K562 (cell line): ENCODE results near the gene CSNK1G3. TPM values are rescaled to one million over a fixed set of nuclear protein-coding genes. Genes with fewer than 3 reads are reported as not detected.

ENCODE experiments used
- ATAC-seq: fragments of 200-7000 bp; cut with Tn5 transposase; 3 replicates; pipeline ENCODE4 v1.9.1; 2020; ENCODE audit warnings: moderate library complexity
- BruUV-seq: library from RNA; stranded (reverse); fragments of 400-500 nt; replicated peaks from 2 replicates; lab custom pipeline; 2021; lab: Mats Ljungman, UMichigan
- CTCF ChIA-PET: fragments of 300-600 bp; formaldehyde crosslinking; extraction: SDS; loops from one replicate; lab custom pipeline; 2021; ENCODE audit warnings: low intra/inter-chr PET ratio; lab: Yijun Ruan, JAX
- POLR2A ChIA-PET: fragments of 300-600, 350-650 bp; sonication (Branson Sonifier 250); formaldehyde crosslinking; extraction: SDS; loops from one replicate; lab custom pipeline; 2021; ENCODE audit warnings: antibody characterized with exemption, inconsistent platforms; lab: Yijun Ruan, JAX
- DNase-seq, 4 experiments: peaks; one replicate each; pipeline versions ENCODE4 v3.0.0 to v3.0.0-alpha.2; 2011 to 2018; ENCODE audit warnings: low spot score in 3 of 4, mixed read lengths in 3 of 4; ENCODE audit errors: extremely low read depth in 1 of 4
- FAIRE-seq: peaks from 2 replicates; lab custom pipeline; 2011; peaks lifted over from hg19 to GRCh38; lab: Jason Lieb, UNC
- H2AFZ ChIP-seq: 2 replicates; pipeline ENCODE4 v1.6.0; 2011; ENCODE audit warnings: low read depth, low read length, control low read depth, inconsistent platforms
- H3K27ac ChIP-seq: fragments of 200-600 bp; 3 replicates; pipeline ENCODE4 v1.8.0; 2011; ENCODE audit warnings: low read depth, mild to moderate bottlenecking, control low read depth, inconsistent platforms, low read length, moderate library complexity, mixed read lengths; ENCODE audit errors: extremely low read depth
- H3K27me3 ChIP-seq, 2 experiments: fragments of 300-600 bp in 1 of 2; 2 replicates in 1 of 2; 3 replicates in 1 of 2; pipeline versions ENCODE4 v1.6.0 to v1.8.0; 2011; ENCODE audit warnings: inconsistent platforms in 2 of 2, low read length in 2 of 2, mild to moderate bottlenecking in 1 of 2, mixed read lengths in 1 of 2, moderate library complexity in 1 of 2; ENCODE audit not compliant: control insufficient read depth in 2 of 2, insufficient read depth in 2 of 2
- H3K36me3 ChIP-seq: fragments of 300-600 bp; 3 replicates; pipeline ENCODE4 v1.8.0; 2011; ENCODE audit warnings: mild to moderate bottlenecking, low read length, inconsistent platforms; ENCODE audit not compliant: control insufficient read depth, insufficient read depth
- H3K4me1 ChIP-seq, 2 experiments: fragments of 200-600 bp in 1 of 2; replicated peaks in 1 of 2; 2 replicates in 1 of 2; 3 replicates in 1 of 2; pipeline versions ENCODE4 v1.5.1 to v1.8.0; 2011; ENCODE audit warnings: inconsistent platforms in 2 of 2, low read length in 2 of 2, mild to moderate bottlenecking in 1 of 2, mixed read lengths in 1 of 2, moderate library complexity in 1 of 2; ENCODE audit not compliant: control insufficient read depth in 2 of 2, insufficient read depth in 2 of 2
- H3K4me2 ChIP-seq: 2 replicates; pipeline ENCODE4 v1.6.1; 2011; ENCODE audit warnings: low read length, control low read depth, inconsistent platforms, mixed read lengths; ENCODE audit not compliant: insufficient read depth
- H3K4me3 ChIP-seq: fragments of 200-600 bp; sonication (generic), shearing (Covaris generic); 2 replicates; pipeline ENCODE4 v1.5.1; 2016; ENCODE audit warnings: control low read depth, inconsistent platforms
- H3K79me2 ChIP-seq: fragments of 200-600 bp; 3 replicates; pipeline ENCODE4 v1.8.0; 2011; ENCODE audit warnings: low read length, inconsistent platforms; ENCODE audit not compliant: control insufficient read depth, insufficient read depth
- H3K9ac ChIP-seq, 2 experiments: 2 replicates each; pipeline versions ENCODE4 v1.6.0 to v1.6.1; 2011; ENCODE audit warnings: low read depth in 2 of 2, low read length in 2 of 2, control low read depth in 1 of 2, inconsistent platforms in 1 of 2, mild to moderate bottlenecking in 1 of 2, mixed read lengths in 1 of 2; ENCODE audit not compliant: insufficient read depth in 1 of 2
- H3K9me1 ChIP-seq: one replicate; pipeline ENCODE4 v1.6.0; 2011; ENCODE audit warnings: inconsistent platforms, mild to moderate bottlenecking, low read length, moderate library complexity; ENCODE audit not compliant: control insufficient read depth, insufficient read depth
- H3K9me3 ChIP-seq: replicated peaks from 2 replicates; pipeline ENCODE4 v1.5.1; 2011; ENCODE audit warnings: low read depth, low read length, inconsistent platforms; ENCODE audit not compliant: control insufficient read depth, insufficient read depth
- H4K20me1 ChIP-seq: replicated peaks from 2 replicates; pipeline ENCODE4 v1.6.1; 2011; ENCODE audit warnings: low read length, inconsistent platforms, mixed read lengths; ENCODE audit not compliant: control insufficient read depth, insufficient read depth
- CCAR2 ChIP-seq: fragments of 200-400 bp; formaldehyde crosslinking; IDR thresholded peaks from 2 replicates; pipeline ENCODE4 v1.6.1; 2017; ENCODE audit warnings: mild to moderate bottlenecking, low read depth, low read length
- ELF4 ChIP-seq: fragments of 450-650 bp; formaldehyde crosslinking; IDR thresholded peaks from 2 replicates; pipeline ENCODE4 v1.4.0; 2022; ENCODE audit warnings: missing genetic modification characterization
- FUS ChIP-seq: fragments of 200-400 bp; formaldehyde crosslinking; optimal IDR thresholded peaks from 2 replicates; pipeline ENCODE3; 2017; ENCODE audit warnings: low read depth, low read length
- GTF2E2 ChIP-seq: fragments of 200-800 bp; sonication (Bioruptor generic); IDR thresholded peaks from 2 replicates; pipeline ENCODE4 v1.6.1; 2016; ENCODE audit warnings: missing genetic modification characterization, missing compliant biosample characterization
- HNRNPH1 ChIP-seq: fragments of 200-400 bp; formaldehyde crosslinking; optimal IDR thresholded peaks from 2 replicates; pipeline ENCODE3; 2017; ENCODE audit warnings: low read depth, mild to moderate bottlenecking, low read length, moderate library complexity
- SUPT5H ChIP-seq: fragments of 450-650 bp; IDR thresholded peaks from 2 replicates; pipeline ENCODE4 v1.6.1; 2016
- ZNF197 ChIP-seq: fragments of 200-800 bp; sonication (Bioruptor generic); IDR thresholded peaks from 2 replicates; pipeline ENCODE4 v1.6.1; 2016; ENCODE audit warnings: low read depth, missing genetic modification characterization, missing compliant biosample characterization
- WGBS: fragments of 100-300 bp; shearing (Covaris generic); methylation state at CpG from one replicate; pipeline ENCODE4 v1.1.6; 2016; ENCODE audit warnings: low coverage, mixed read lengths; ENCODE audit not compliant: insufficient coverage; ENCODE audit errors: missing lambda C conversion rate; 5-methylcytosine and 5-hydroxymethylcytosine counted together
- in situ Hi-C: fragments of 300-500 bp; cut with MboI; formaldehyde crosslinking; loops from 4 replicates; pipeline ENCODE4 v1.15.0; 2018; ENCODE audit warnings: inconsistent platforms, mixed read lengths
- intact Hi-C: fragments of 100-400 bp; cut with micrococcal nuclease; formaldehyde crosslinking; loops from 2 replicates; pipeline ENCODE4 v1.14.2; 2022
- polyA plus RNA-seq, 8 experiments: library from polyadenylated mRNA; depleted of rRNA in 4 of 8; stranded (reverse) in 5 of 8; unstranded in 3 of 8; fragments of >200 nt; fragmentation: Nextera tagmentation in 2 of 8; fragmentation: Illumina TruSeq in 1 of 8; extraction: Ambion mirVana in 2 of 8; extraction: Trizol in 1 of 8; gene quantifications; 2 replicates each; pipeline versions ENCODE4 v1.2.1 to v1.2.3, GENCODE V29; 2011 to 2014; ENCODE audit warnings: inconsistent platforms in 1 of 8, missing spikeins in 1 of 8
- total RNA-seq, 7 experiments: library from RNA; depleted of rRNA in 6 of 7; stranded (reverse); fragments of >200 nt in 6 of 7; fragmentation: Illumina TruSeq in 2 of 7; extraction: Trizol in 2 of 7; gene quantifications; 2 replicates each; pipeline versions ENCODE4 v1.2.1 to v1.2.3, GENCODE V29; 2011 to 2021; ENCODE audit warnings: low replicate concordance in 1 of 7
- TF ChIP-seq, protein P1 (sequence below), 2 experiments: fragments of 450-650 bp; IDR thresholded peaks; 2 replicates each; pipeline ENCODE4 v1.6.1; 2016
- TF ChIP-seq, protein P2 (sequence below): sonication (generic); formaldehyde crosslinking; IDR thresholded peaks from 2 replicates; pipeline ENCODE4 v1.8.1; 2023; ENCODE audit warnings: mild to moderate bottlenecking, missing genetic modification reagents
- TF ChIP-seq, protein P3 (sequence below), 2 experiments: IDR thresholded peaks; 2 replicates each; pipeline ENCODE4 v1.6.1; 2011; ENCODE audit warnings: borderline replicate concordance in 1 of 2, control low read depth in 1 of 2, low read depth in 1 of 2, low read length in 1 of 2, mild to moderate bottlenecking in 1 of 2, mixed read lengths in 1 of 2, moderate library complexity in 1 of 2; ENCODE audit not compliant: insufficient read depth in 1 of 2, insufficient read length in 1 of 2, poor library complexity in 1 of 2, severe bottlenecking in 1 of 2; ENCODE audit errors: extremely low read depth in 1 of 2
- TF ChIP-seq, protein P4 (sequence below): fragments of 450-650 bp; conservative IDR thresholded peaks from 2 replicates; pipeline ENCODE4 v1.6.1; 2016; ENCODE audit warnings: missing genetic modification characterization, low read depth, mild to moderate bottlenecking, missing compliant biosample characterization, moderate library complexity

CSNK1G3 gene
- total and polyA plus RNA-seq, 9 of the 15 experiments (the other 6 are each of a cell fraction or from before 2014, with no cell fraction given) = 8.3 to 27.6 (median 16.5) TPM

DNA sequence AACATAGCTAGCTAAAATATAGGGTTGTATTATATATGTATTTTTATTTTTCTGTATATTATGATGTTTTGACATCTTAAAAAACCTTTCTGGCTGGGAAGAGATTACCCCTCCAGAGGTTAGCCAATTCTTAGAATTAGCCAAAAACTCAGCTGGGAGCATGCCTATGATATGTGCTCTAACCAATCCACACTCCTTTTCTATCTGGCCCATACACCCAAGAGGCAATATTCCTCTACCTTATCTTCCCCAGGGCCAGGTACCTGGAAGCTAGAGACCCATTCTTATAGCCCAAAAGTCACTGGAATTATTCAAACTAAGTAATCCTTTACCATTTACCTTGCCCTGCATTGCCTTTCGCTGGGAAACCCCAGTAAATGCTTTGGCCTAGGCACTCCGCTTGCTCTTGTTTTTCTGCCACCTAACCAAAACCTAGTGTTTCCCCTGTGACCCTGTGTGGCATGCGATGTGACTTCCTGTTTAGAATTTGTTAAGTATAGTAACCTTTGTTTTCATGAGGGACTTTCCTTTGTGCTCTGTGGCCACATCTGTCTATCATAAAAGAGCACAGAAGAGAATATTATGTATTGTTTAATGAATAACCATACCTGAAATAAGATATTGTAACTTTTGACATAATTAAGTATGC lies 37.4 kb downstream of the CSNK1G3 start:
- Histone ChIP-seq H3K36me3 (no peaks in the 10 kb centered on the region), H3K27ac (no peak overlapping the region), H3K4me3 (no peak overlapping the region), H3K4me2 (no peak overlapping the region), H3K79me2 (peaks cover 5% of the 10 kb centered on the region; the same call in 2 of the 3 replicates), H3K4me1 (0 out of 5 replicates have a peak, but pooled peaks cover 0 to 2% of the 10 kb centered on the region in 2 experiments), H3K9ac (no peak overlapping the region), H3K9me1 (no peaks in the 10 kb centered on the region), H3K27me3 (no peaks in the 10 kb centered on the region), H3K9me3 (no peaks in the 10 kb centered on the region), H2AFZ (no peak overlapping the region), H4K20me1 (no peaks in the 10 kb centered on the region)
- DNase-seq = peak in 1 of 4 experiments; percentile 7
- FAIRE-seq = no peak
- TF ChIP-seq ZNF197 (CRISPR knock-in tag) = no peak
- TF ChIP-seq, protein P1, sequence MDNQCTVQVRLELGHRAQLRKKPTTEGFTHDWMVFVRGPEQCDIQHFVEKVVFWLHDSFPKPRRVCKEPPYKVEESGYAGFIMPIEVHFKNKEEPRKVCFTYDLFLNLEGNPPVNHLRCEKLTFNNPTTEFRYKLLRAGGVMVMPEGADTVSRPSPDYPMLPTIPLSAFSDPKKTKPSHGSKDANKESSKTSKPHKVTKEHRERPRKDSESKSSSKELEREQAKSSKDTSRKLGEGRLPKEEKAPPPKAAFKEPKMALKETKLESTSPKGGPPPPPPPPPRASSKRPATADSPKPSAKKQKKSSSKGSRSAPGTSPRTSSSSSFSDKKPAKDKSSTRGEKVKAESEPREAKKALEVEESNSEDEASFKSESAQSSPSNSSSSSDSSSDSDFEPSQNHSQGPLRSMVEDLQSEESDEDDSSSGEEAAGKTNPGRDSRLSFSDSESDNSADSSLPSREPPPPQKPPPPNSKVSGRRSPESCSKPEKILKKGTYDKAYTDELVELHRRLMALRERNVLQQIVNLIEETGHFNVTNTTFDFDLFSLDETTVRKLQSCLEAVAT (IDR thresholded peaks at IDR 0.05) = no peak
- no peak for TF ChIP-seq FUS
- no peak for TF ChIP-seq CCAR2
- no peak for TF ChIP-seq ELF4
- TF ChIP-seq, protein P2, sequence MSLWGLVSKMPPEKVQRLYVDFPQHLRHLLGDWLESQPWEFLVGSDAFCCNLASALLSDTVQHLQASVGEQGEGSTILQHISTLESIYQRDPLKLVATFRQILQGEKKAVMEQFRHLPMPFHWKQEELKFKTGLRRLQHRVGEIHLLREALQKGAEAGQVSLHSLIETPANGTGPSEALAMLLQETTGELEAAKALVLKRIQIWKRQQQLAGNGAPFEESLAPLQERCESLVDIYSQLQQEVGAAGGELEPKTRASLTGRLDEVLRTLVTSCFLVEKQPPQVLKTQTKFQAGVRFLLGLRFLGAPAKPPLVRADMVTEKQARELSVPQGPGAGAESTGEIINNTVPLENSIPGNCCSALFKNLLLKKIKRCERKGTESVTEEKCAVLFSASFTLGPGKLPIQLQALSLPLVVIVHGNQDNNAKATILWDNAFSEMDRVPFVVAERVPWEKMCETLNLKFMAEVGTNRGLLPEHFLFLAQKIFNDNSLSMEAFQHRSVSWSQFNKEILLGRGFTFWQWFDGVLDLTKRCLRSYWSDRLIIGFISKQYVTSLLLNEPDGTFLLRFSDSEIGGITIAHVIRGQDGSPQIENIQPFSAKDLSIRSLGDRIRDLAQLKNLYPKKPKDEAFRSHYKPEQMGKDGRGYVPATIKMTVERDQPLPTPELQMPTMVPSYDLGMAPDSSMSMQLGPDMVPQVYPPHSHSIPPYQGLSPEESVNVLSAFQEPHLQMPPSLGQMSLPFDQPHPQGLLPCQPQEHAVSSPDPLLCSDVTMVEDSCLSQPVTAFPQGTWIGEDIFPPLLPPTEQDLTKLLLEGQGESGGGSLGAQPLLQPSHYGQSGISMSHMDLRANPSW (CRISPR knock-in tag) = no peak
- no peak for TF ChIP-seq HNRNPH1
- TF ChIP-seq, protein P3, sequence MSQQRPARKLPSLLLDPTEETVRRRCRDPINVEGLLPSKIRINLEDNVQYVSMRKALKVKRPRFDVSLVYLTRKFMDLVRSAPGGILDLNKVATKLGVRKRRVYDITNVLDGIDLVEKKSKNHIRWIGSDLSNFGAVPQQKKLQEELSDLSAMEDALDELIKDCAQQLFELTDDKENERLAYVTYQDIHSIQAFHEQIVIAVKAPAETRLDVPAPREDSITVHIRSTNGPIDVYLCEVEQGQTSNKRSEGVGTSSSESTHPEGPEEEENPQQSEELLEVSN (IDR thresholded peaks at IDR 0.05; ENCODE audit: borderline replicate concordance in 1 of 2, extremely low read depth in 1 of 2, insufficient read depth in 1 of 2, insufficient read length in 1 of 2, low read depth in 1 of 2, low read length in 1 of 2, poor library complexity in 1 of 2, severe bottlenecking in 1 of 2) = no peak
- TF ChIP-seq, protein P4, sequence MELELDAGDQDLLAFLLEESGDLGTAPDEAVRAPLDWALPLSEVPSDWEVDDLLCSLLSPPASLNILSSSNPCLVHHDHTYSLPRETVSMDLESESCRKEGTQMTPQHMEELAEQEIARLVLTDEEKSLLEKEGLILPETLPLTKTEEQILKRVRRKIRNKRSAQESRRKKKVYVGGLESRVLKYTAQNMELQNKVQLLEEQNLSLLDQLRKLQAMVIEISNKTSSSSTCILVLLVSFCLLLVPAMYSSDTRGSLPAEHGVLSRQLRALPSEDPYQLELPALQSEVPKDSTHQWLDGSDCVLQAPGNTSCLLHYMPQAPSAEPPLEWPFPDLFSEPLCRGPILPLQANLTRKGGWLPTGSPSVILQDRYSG = no peak
- TF ChIP-seq GTF2E2 (tag) = no peak
- TF ChIP-seq SUPT5H = no peak
- ChIA-PET POLR2A (interaction anchor here (0.6 to 1.8 kb wide), 2 partner anchors 36 to 52 kb away, joined by 3 to 4 read pairs; no protein-coding TSS in a partner anchor), CTCF (no interaction called here)
- no TSS peak for BruUV-seq
- intact Hi-C loops (no loop called here), in situ Hi-C loops (no loop called here)
- ATAC-seq = peak; percentile 62
- 59% methylated on average over 3 of the region's 3 CpGs for WGBS
